GM23338 (cell line): ENCODE results near the gene CACHD1. TPM values are rescaled to one million over a fixed set of nuclear protein-coding genes. Genes with fewer than 3 reads are reported as not detected.

Experiments used
- ATAC-seq: fragments of 200-7000 bp; cut with Tn5 transposase; 3 replicates; pipeline ENCODE4 v1.9.1; 2020
- DNase-seq: peaks from one replicate; pipeline ENCODE4 v3.0.0-alpha.2; 2015; ENCODE audit warnings: low spot score
- H2AFZ ChIP-seq: fragments of 200-600 bp; sonication (generic); 2 replicates; pipeline ENCODE4 v1.8.0; 2016; ENCODE audit warnings: antibody characterized with exemption, mild to moderate bottlenecking, moderate library complexity
- H3F3A ChIP-seq: fragments of 200-600 bp; sonication (generic); replicated peaks from 2 replicates; pipeline ENCODE4 v1.8.0; 2017; ENCODE audit warnings: antibody characterized with exemption, mixed run types, low read depth
- H3K27ac ChIP-seq: fragments of 200-600 bp; sonication (generic); 2 replicates; pipeline ENCODE4 v1.6.1; 2016; ENCODE audit warnings: low read depth
- H3K27me3 ChIP-seq: fragments of 200-600 bp; sonication (generic); 2 replicates; pipeline ENCODE4 v1.8.0; 2016; ENCODE audit warnings: mild to moderate bottlenecking, mixed run types, moderate library complexity; ENCODE audit not compliant: insufficient read depth
- H3K36me3 ChIP-seq: fragments of 200-600 bp; sonication (generic); 2 replicates; pipeline ENCODE4 v1.8.0; 2016; ENCODE audit warnings: mild to moderate bottlenecking; ENCODE audit not compliant: insufficient read depth
- H3K4me1 ChIP-seq: fragments of 200-600 bp; sonication (generic); 2 replicates; pipeline ENCODE4 v1.8.0; 2016; ENCODE audit warnings: mild to moderate bottlenecking, moderate library complexity; ENCODE audit not compliant: insufficient read depth
- H3K4me2 ChIP-seq: fragments of 200-600 bp; sonication (generic); 2 replicates; pipeline ENCODE4 v1.7.1; 2017; ENCODE audit warnings: mixed run types
- H3K4me3 ChIP-seq: fragments of 200-600 bp; sonication (generic); 2 replicates; pipeline ENCODE4 v1.6.1; 2016; ENCODE audit warnings: mixed run types
- H3K79me2 ChIP-seq: fragments of 200-600 bp; sonication (generic); replicated peaks from 2 replicates; pipeline ENCODE4 v1.8.0; 2017; ENCODE audit warnings: mild to moderate bottlenecking; ENCODE audit not compliant: insufficient read depth
- H3K9me2 ChIP-seq: fragments of 200-600 bp; sonication (generic); 2 replicates; pipeline ENCODE4 v1.8.0; 2017; ENCODE audit not compliant: insufficient read depth
- H4K20me1 ChIP-seq: fragments of 200-600 bp; sonication (generic); replicated peaks from 2 replicates; pipeline ENCODE4 v1.8.0; 2017; ENCODE audit warnings: mild to moderate bottlenecking; ENCODE audit not compliant: insufficient read depth
- H3K27ac Mint-ChIP-seq: 2 replicates; pipeline ENCODE4 v1.8.0; 2020; ENCODE audit warnings: inconsistent platforms, mild to moderate bottlenecking, moderate library complexity, mixed read lengths
- H3K27me3 Mint-ChIP-seq: 3 replicates; pipeline ENCODE4 v1.8.0; 2022; ENCODE audit warnings: low read depth, mild to moderate bottlenecking, moderate library complexity, mixed read lengths, inconsistent platforms; ENCODE audit not compliant: insufficient read depth, poor library complexity
- H3K36me3 Mint-ChIP-seq: 3 replicates; pipeline ENCODE4 v1.8.0; 2021; ENCODE audit warnings: low read depth, mild to moderate bottlenecking, inconsistent platforms, moderate library complexity, mixed read lengths
- H3K4me1 Mint-ChIP-seq: 3 replicates; pipeline ENCODE4 v1.8.0; 2020; ENCODE audit warnings: mild to moderate bottlenecking, inconsistent platforms, mixed read lengths
- H3K4me3 Mint-ChIP-seq: 3 replicates; pipeline ENCODE4 v1.8.0; 2021; ENCODE audit warnings: moderate library complexity, mild to moderate bottlenecking, inconsistent platforms, mixed read lengths
- H3K9me3 Mint-ChIP-seq: 3 replicates; pipeline ENCODE4 v1.8.0; 2020; ENCODE audit warnings: moderate library complexity, mild to moderate bottlenecking, inconsistent platforms, mixed read lengths
- CREB1 ChIP-seq: fragments of 250-450 bp; sonication (Bioruptor Pico); IDR thresholded peaks from 2 replicates; pipeline ENCODE4 v1.5.0; 2020; ENCODE audit warnings: low read depth, mild to moderate bottlenecking, moderate library complexity
- CTCF ChIP-seq, 2 experiments: fragments of 200-600 bp in 1 of 2; sonication (generic) in 1 of 2; conservative IDR thresholded peaks; 2 replicates each; pipeline versions ENCODE4 v1.5.1 to v1.6.1; 2016 to 2017; ENCODE audit warnings: antibody characterized with exemption in 2 of 2, low read depth in 2 of 2, mild to moderate bottlenecking in 2 of 2, moderate library complexity in 1 of 2
- ETS1 ChIP-seq: IDR thresholded peaks from 2 replicates; pipeline ENCODE4 v1.6.1; 2016; ENCODE audit warnings: antibody characterized with exemption
- EZH2 ChIP-seq: fragments of 200-600 bp; sonication (generic); IDR thresholded peaks from one replicate; pipeline ENCODE4 v1.8.0; 2017; ENCODE audit warnings: antibody characterized with exemption, mild to moderate bottlenecking, low read depth; ENCODE audit not compliant: unreplicated experiment
- EZH2phosphoT487 ChIP-seq: fragments of 200-600 bp; sonication (generic); IDR thresholded peaks from one replicate; pipeline ENCODE4 v1.8.1; 2018; ENCODE audit warnings: antibody characterized with exemption; ENCODE audit not compliant: unreplicated experiment
- JUNB ChIP-seq: IDR thresholded peaks from one replicate; pipeline ENCODE4 v1.6.1; 2016; ENCODE audit warnings: antibody characterized with exemption; ENCODE audit not compliant: unreplicated experiment
- NANOG ChIP-seq: IDR thresholded peaks from 2 replicates; pipeline ENCODE4 v1.6.1; 2016; ENCODE audit warnings: antibody characterized with exemption, borderline replicate concordance
- POLR2AphosphoS5 ChIP-seq: IDR thresholded peaks from 2 replicates; pipeline ENCODE4 v1.6.1; 2016; ENCODE audit warnings: antibody characterized with exemption, low read depth
- REST ChIP-seq: IDR thresholded peaks from one replicate; pipeline ENCODE4 v1.6.1; 2018; ENCODE audit warnings: antibody characterized with exemption; ENCODE audit not compliant: unreplicated experiment
- STAT1 ChIP-seq: IDR thresholded peaks from one replicate; pipeline ENCODE4 v1.6.1; 2016; ENCODE audit warnings: antibody characterized with exemption; ENCODE audit not compliant: unreplicated experiment
- ZNF114 ChIP-seq: fragments of 250-450 bp; sonication (Bioruptor Pico); IDR thresholded peaks from 2 replicates; pipeline ENCODE4 v1.5.0; 2020; ENCODE audit warnings: mild to moderate bottlenecking, moderate library complexity
- ZNF331 ChIP-seq: fragments of 250-450 bp; sonication (Bioruptor Pico); IDR thresholded peaks from 2 replicates; pipeline ENCODE4 v1.5.0; 2020; ENCODE audit warnings: low read depth, mild to moderate bottlenecking, moderate library complexity
- ZNF462 ChIP-seq: fragments of 250-450 bp; sonication (Bioruptor Pico); IDR thresholded peaks from 2 replicates; pipeline ENCODE4 v1.5.0; 2020; ENCODE audit warnings: mild to moderate bottlenecking, moderate library complexity
- polyA plus RNA-seq: library from polyadenylated mRNA; unstranded; fragments of >200 nt; fragmentation: Nextera tagmentation; extraction: Ambion mirVana; gene quantifications from 2 replicates; pipeline ENCODE4 v1.2.1, GENCODE V29; 2016
- total RNA-seq: library from RNA; depleted of rRNA; stranded (reverse); fragments of >200 nt; shearing (Covaris generic); gene quantifications from 2 replicates; pipeline ENCODE4 v1.2.3, GENCODE V29; 2014

Gene CACHD1
- total and polyA plus RNA-seq, 2 experiments from 2014 or later: 12.6 to 43.7 TPM

- Histone ChIP-seq H3K36me3 (peaks cover 46% of the 10 kb centered on the region), H3K27me3 (no peaks in the 10 kb centered on the region), H4K20me1 (peaks cover 4% of the 10 kb centered on the region; the same call in 1 of the 2 replicates), H3K9me2 (no peaks in the 10 kb centered on the region), H3K4me2 (no peak overlapping the region), H3F3A (peaks cover 6% of the 10 kb centered on the region; the same call in 1 of the 2 replicates), H3K79me2 (no peaks in the 10 kb centered on the region), H3K27ac (peak overlapping the region; percentile 30; the same call in 1 of the 2 replicates), H2AFZ (no peak overlapping the region), H3K4me3 (no peak overlapping the region), H3K4me1 (peaks cover 6% of the 10 kb centered on the region)
- H3K27me3 Mint-ChIP-seq: no peaks in the 10 kb centered on the region
- no peak overlapping the region for H3K4me3 Mint-ChIP-seq
- TF ChIP-seq JUNB (no peak), ZNF114 (CRISPR knock-in tag) (no peak), CTCF (conservative IDR thresholded peaks at IDR 0.05; ENCODE audit: low read depth in 2 of 2) (no peak), ZNF331 (CRISPR knock-in tag) (no peak), REST (no peak), POLR2AphosphoS5 (no peak), ZNF462 (CRISPR knock-in tag) (no peak), CREB1 (CRISPR knock-in tag) (no peak), STAT1 (no peak), NANOG (no peak), ETS1 (no peak), EZH2phosphoT487 (no peak), EZH2 (no peak)
- ATAC-seq (no peak), DNase-seq (no peak)
- H3K4me1 Mint-ChIP-seq: peaks cover 15% of the 10 kb centered on the region; the same call in 2 of the 3 replicates
- no peak overlapping the region for H3K27ac Mint-ChIP-seq
- peaks cover 61% of the 10 kb centered on the region for H3K36me3 Mint-ChIP-seq
- no peaks in the 10 kb centered on the region; the same call in 2 of the 3 replicates for H3K9me3 Mint-ChIP-seq
These were observed 213.5 kb downstream of the CACHD1 start for GRCh38 chr1:64683419-64683818.
